ENCODE measurements around the gene ANKK1. TPM values are rescaled to one million over a fixed set of nuclear protein-coding genes. Genes with fewer than 3 reads are reported as not detected.

The ANKK1 gene
- total RNA-seq, 1 donor from 2014 or later, result 0.18 TPM

- Mint-ChIP-seq H3K9me3 (ENCODE audit: unreplicated experiment) (no peaks in the 10 kb centered on the region), H3K36me3 (ENCODE audit: low read depth, unreplicated experiment) (no peaks in the 10 kb centered on the region), H3K4me1 (ENCODE audit: unreplicated experiment) (peaks cover 24% of the 10 kb centered on the region), H3K27ac (ENCODE audit: unreplicated experiment) (no peak overlapping the region), H3K4me3 (ENCODE audit: unreplicated experiment) (no peak overlapping the region), H3K27me3 (ENCODE audit: unreplicated experiment) (peaks cover 5% of the 10 kb centered on the region)
- no peak for TF ChIP-seq CTCF (IDR thresholded peaks at IDR 0.05; ENCODE audit: unreplicated experiment)
- no peak for DNase-seq (ENCODE audit: low spot score)
Measured at GRCh38 chr11:113394919-113395318, 7.3 kb downstream of the ANKK1 start.

GRCh38 chr11:113395782-113396336, 8.3 kb downstream of the ANKK1 start:
- no peak for DNase-seq (ENCODE audit: low spot score)
- Mint-ChIP-seq H3K36me3 (ENCODE audit: low read depth, unreplicated experiment) (no peaks in the 10 kb centered on the region), H3K4me1 (ENCODE audit: unreplicated experiment) (peaks cover 24% of the 10 kb centered on the region), H3K4me3 (ENCODE audit: unreplicated experiment) (no peak overlapping the region), H3K27me3 (ENCODE audit: unreplicated experiment) (peaks cover 5% of the 10 kb centered on the region), H3K9me3 (ENCODE audit: unreplicated experiment) (no peaks in the 10 kb centered on the region), H3K27ac (ENCODE audit: unreplicated experiment) (no peak overlapping the region)
- no peak for TF ChIP-seq CTCF (IDR thresholded peaks at IDR 0.05; ENCODE audit: unreplicated experiment)

GRCh38 chr11:113396690-113397089, 9.1 kb downstream of the ANKK1 start:
- DNase-seq (ENCODE audit: low spot score), result no peak
- no peak for TF ChIP-seq CTCF (IDR thresholded peaks at IDR 0.05; ENCODE audit: unreplicated experiment)
- peaks cover 24% of the 10 kb centered on the region for H3K4me1 Mint-ChIP-seq (ENCODE audit: unreplicated experiment)
- H3K9me3 Mint-ChIP-seq (ENCODE audit: unreplicated experiment), result no peaks in the 10 kb centered on the region
- no peaks in the 10 kb centered on the region for H3K36me3 Mint-ChIP-seq (ENCODE audit: low read depth, unreplicated experiment)
- H3K27me3 Mint-ChIP-seq (ENCODE audit: unreplicated experiment), result peaks cover 5% of the 10 kb centered on the region
- no peak overlapping the region for H3K27ac Mint-ChIP-seq (ENCODE audit: unreplicated experiment)
- H3K4me3 Mint-ChIP-seq (ENCODE audit: unreplicated experiment), result no peak overlapping the region

- H3K27ac Mint-ChIP-seq (ENCODE audit: unreplicated experiment), result no peak overlapping the region
Measured at GRCh38 chr11:113397212-113397611, 9.6 kb downstream of the ANKK1 start.

More at GRCh38 chr11:113397212-113397611, 9.6 kb downstream of the ANKK1 start:
- Mint-ChIP-seq H3K27me3 (ENCODE audit: unreplicated experiment) (peaks cover 5% of the 10 kb centered on the region), H3K4me3 (ENCODE audit: unreplicated experiment) (no peak overlapping the region), H3K4me1 (ENCODE audit: unreplicated experiment) (peaks cover 24% of the 10 kb centered on the region), H3K36me3 (ENCODE audit: low read depth, unreplicated experiment) (no peaks in the 10 kb centered on the region), H3K9me3 (ENCODE audit: unreplicated experiment) (no peaks in the 10 kb centered on the region)
- no peak for TF ChIP-seq CTCF (IDR thresholded peaks at IDR 0.05; ENCODE audit: unreplicated experiment)
- no peak for DNase-seq (ENCODE audit: low spot score)
